GM18505 (cell line): ENCODE measurements around the gene KLRB1.
"Not testable (repeated sequence)": the region's sequence is repeated elsewhere in the genome, so short reads cannot be mapped to it uniquely, and the experiment has no call there.

Source experiments
- ATAC-seq: cut with Tn5 transposase; IDR thresholded peaks from one replicate; pipeline ENCODE4 v1.9.1; 2021; ENCODE audit not compliant: unreplicated experiment
- POLR2A ChIP-seq: IDR thresholded peaks from 4 replicates; pipeline ENCODE4 v1.6.1; 2011; ENCODE audit warnings: borderline replicate concordance; ENCODE audit not compliant: insufficient read depth, insufficient read length; ENCODE audit errors: extremely low read depth

The KLRB1 gene

GRCh38 chr12:9606736-9607372 is 862 bp downstream of the KLRB1 start:
- no peak for TF ChIP-seq POLR2A
- no peak for ATAC-seq

GRCh38 chr12:9606247-9606646 is 1.5 kb downstream of the KLRB1 start:
- no peak for ATAC-seq

GRCh38 chr12:9605483-9605882 is 2.2 kb downstream of the KLRB1 start:
- ATAC-seq: no peak

More at GRCh38 chr12:9606247-9606646, 1.5 kb downstream of the KLRB1 start:
- no peak for TF ChIP-seq POLR2A

GRCh38 chr12:9604287-9604686 is 3.4 kb downstream of the KLRB1 start:
- no peak for ATAC-seq
- TF ChIP-seq POLR2A: no peak

More at GRCh38 chr12:9605483-9605882, 2.2 kb downstream of the KLRB1 start:
- TF ChIP-seq POLR2A: no peak

- not testable (repeated sequence) for ATAC-seq
These were observed 7.3 kb downstream of the KLRB1 start for GRCh38 chr12:9600426-9600825.

- no peak for ATAC-seq
- no peak for TF ChIP-seq POLR2A
These were observed 9.4 kb downstream of the KLRB1 start for GRCh38 chr12:9598363-9598762.

- ATAC-seq: no peak
- no peak for TF ChIP-seq POLR2A
These were observed 10.4 kb downstream of the KLRB1 start for GRCh38 chr12:9597365-9597764.

DNA sequence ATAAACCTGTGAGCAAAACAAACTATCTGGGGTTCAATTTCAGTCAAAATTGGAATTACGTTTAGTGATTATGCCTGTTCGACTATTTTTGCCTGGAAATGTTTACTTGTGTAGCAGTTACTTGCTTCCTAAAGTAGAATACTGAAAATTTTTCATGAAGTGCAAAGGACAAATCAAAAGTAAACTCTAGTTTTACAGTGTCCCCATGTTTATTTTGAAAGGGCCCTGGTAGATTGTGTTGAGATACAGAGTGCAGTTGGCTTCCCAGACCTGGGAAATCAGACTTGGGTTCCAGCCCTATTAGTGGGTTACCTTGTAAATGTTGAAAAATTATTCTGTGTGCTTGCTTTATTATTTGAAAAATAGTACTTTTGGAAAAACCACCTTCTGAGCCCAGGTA is 17.3 kb downstream of the KLRB1 start:
- ATAC-seq: no peak
- TF ChIP-seq POLR2A: no peak

DNA sequence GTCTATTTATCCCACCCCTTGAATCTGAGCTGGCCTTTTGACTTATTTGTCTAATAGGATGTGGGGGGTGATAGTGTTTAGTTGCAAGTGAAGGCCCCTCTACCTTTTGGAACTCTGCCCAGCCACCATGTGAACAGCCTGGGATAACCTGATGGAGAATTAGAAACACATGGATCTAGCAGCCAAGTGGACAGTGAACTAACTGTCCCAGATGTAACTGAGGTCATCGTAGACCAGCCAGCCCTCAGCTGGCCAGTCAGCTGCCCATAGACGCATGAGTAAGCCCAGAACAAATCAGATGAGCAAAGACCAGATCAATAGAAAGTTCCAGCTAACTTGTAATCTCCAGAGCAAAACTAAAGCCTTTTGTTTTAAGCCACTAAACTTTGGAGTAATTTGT is 19.0 kb downstream of the KLRB1 start:
- no peak for ATAC-seq
- no peak for TF ChIP-seq POLR2A

DNA sequence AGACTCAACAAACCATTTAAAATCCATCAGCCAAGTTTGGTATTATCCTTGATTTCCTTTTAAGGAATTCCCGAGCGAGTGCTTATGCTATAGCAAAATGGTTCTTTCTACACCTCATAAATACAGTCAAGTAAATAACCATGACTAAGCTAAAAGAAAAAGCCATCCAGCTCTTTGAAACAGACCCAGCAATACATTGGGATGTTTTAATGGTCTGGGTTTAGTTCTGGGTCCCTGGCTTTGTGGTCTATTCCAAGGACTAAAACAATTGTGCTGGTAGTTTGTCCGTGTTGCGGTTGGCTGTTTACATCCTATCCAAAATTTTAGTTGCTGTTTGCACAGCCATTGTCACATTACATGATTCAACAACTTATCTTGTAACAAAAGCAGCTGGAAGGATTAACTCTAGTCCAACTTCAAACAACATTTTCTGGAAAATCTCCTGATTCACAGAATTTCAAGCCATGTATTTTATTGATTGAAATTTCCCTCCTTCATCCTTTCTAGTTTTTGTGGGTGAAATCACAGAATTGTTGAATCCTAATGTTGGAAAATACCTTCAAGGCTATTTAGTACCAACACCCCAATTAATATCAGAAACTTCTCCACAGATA is 19.6 kb downstream of the KLRB1 start:
- no peak for TF ChIP-seq POLR2A
- ATAC-seq: no peak

DNA sequence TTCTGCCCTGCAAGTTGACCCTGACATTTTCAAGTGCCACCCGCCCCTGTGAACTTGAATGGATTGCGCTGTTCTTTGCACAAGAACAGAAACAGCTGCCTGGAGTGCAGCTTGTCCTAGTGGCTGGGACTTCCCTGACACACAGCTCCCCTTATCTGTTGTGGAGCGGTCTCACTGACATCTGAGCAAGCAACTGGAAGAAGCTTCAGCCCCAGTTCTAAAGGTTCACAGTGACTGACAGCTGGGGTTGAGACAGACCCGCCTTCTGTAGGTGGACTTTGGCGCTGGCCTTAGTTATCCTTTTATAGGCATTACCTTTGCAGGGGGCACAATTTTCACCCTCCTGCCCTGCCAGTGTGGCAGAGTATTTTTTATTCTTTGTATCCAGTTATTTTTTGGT is 30.0 kb downstream of the KLRB1 start:
- not testable (repeated sequence) for ATAC-seq

DNA sequence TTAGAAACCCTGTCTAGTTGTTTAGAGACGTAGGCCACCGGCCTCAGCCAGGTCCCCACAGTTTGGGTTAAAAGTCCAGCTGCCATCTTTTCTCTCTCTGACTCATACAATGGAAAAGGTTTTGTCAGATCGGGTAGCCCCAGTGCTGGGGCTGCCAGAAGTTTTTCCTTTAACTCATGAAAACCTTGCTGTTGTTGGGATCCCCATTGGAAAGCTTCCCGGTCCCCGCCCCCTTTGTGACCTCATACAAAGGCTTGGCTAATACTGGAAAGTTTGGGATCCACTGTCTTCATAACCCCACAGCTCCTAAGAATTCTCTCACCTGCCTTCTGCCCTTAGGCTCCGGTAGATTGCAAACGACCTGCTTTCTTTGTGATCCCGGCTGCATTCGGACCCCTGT is 40.6 kb downstream of the KLRB1 start:
- ATAC-seq: not testable (repeated sequence)

GRCh38 chr12:9566113-9566512 is 41.6 kb downstream of the KLRB1 start:
- ATAC-seq: not testable (repeated sequence)

GRCh38 chr12:9564418-9564817 is 43.3 kb downstream of the KLRB1 start:
- not testable (repeated sequence) for ATAC-seq

GRCh38 chr12:9562841-9563453 is 44.8 kb downstream of the KLRB1 start:
- not testable (repeated sequence) for ATAC-seq

GRCh38 chr12:9545489-9545888 is 62.2 kb downstream of the KLRB1 start:
- not testable (repeated sequence) for ATAC-seq
